ENCODE measurements around the gene HSPA12B.
A peak's percentile ranks its signal among the peaks of the same experiment; 100 is the strongest.

The HSPA12B gene

DNA sequence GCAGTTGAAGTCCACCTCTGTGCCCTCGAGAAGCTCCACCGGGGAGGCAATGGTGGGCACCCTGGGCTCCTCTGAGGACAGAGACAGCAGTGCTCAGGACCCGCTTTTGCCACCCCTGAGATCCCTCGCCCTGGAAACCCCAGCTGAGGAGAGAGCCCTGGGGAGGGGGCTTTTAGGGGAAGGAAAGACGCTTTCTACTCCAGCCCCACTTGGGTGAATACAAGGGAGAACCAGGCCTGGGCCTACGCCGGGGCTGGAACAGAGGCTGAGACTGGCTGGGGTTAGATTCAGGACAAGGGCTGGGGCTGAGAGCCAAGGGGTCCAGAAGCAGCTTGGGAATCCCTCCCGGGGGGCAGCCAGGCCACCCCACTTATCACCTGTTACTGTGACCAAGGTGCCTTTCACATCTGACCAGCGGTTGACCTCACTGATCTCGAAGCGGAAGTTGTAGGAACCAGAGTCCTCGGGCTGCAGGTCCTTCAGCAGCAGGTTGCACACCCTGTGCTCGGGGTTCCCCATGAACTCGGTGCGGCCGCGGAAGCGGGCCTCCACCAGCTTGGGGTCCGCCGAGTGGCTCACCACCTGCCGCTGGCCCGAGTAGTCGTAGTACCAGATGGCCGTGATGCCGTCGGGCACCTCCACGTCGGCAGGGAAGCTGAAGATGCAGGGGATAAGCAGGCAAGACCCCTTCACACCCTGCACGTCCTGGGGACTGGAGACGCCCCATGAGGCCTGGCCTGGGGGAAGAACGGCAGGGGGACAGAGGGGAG lies 26.3 kb upstream of the HSPA12B start:
- TF ChIP-seq ZC3H10 (CRISPR knock-in tag; IDR thresholded peaks at IDR 0.05), result no peak
- no peak for TF ChIP-seq SNAI2 (CRISPR knock-in tag; IDR thresholded peaks at IDR 0.05)
- no peak for TF ChIP-seq ESRRG (CRISPR knock-in tag; IDR thresholded peaks at IDR 0.05)
- TF ChIP-seq TCF4 (CRISPR knock-in tag; IDR thresholded peaks at IDR 0.05; ENCODE audit: borderline replicate concordance), result no peak
- TF ChIP-seq BACH2 (CRISPR knock-in tag; IDR thresholded peaks at IDR 0.05; ENCODE audit: borderline replicate concordance), result no peak
- TF ChIP-seq, protein P1, sequence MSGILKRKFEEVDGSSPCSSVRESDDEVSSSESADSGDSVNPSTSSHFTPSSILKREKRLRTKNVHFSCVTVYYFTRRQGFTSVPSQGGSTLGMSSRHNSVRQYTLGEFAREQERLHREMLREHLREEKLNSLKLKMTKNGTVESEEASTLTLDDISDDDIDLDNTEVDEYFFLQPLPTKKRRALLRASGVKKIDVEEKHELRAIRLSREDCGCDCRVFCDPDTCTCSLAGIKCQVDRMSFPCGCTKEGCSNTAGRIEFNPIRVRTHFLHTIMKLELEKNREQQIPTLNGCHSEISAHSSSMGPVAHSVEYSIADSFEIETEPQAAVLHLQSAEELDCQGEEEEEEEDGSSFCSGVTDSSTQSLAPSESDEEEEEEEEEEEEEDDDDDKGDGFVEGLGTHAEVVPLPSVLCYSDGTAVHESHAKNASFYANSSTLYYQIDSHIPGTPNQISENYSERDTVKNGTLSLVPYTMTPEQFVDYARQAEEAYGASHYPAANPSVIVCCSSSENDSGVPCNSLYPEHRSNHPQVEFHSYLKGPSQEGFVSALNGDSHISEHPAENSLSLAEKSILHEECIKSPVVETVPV (CRISPR knock-in tag; IDR thresholded peaks at IDR 0.05), result no peak
- no peak for TF ChIP-seq ARNTL (CRISPR knock-in tag; IDR thresholded peaks at IDR 0.05; ENCODE audit: borderline replicate concordance, low read depth)
- no peak for TF ChIP-seq ISL1 (CRISPR knock-in tag; IDR thresholded peaks at IDR 0.05)
- TF ChIP-seq ZNF8 (CRISPR knock-in tag; IDR thresholded peaks at IDR 0.05), result no peak
- no peak for TF ChIP-seq TOX (CRISPR knock-in tag; IDR thresholded peaks at IDR 0.05; ENCODE audit: borderline replicate concordance)
- no peak for TF ChIP-seq ZNF70 (CRISPR knock-in tag; IDR thresholded peaks at IDR 0.05)
- TF ChIP-seq, protein P2, sequence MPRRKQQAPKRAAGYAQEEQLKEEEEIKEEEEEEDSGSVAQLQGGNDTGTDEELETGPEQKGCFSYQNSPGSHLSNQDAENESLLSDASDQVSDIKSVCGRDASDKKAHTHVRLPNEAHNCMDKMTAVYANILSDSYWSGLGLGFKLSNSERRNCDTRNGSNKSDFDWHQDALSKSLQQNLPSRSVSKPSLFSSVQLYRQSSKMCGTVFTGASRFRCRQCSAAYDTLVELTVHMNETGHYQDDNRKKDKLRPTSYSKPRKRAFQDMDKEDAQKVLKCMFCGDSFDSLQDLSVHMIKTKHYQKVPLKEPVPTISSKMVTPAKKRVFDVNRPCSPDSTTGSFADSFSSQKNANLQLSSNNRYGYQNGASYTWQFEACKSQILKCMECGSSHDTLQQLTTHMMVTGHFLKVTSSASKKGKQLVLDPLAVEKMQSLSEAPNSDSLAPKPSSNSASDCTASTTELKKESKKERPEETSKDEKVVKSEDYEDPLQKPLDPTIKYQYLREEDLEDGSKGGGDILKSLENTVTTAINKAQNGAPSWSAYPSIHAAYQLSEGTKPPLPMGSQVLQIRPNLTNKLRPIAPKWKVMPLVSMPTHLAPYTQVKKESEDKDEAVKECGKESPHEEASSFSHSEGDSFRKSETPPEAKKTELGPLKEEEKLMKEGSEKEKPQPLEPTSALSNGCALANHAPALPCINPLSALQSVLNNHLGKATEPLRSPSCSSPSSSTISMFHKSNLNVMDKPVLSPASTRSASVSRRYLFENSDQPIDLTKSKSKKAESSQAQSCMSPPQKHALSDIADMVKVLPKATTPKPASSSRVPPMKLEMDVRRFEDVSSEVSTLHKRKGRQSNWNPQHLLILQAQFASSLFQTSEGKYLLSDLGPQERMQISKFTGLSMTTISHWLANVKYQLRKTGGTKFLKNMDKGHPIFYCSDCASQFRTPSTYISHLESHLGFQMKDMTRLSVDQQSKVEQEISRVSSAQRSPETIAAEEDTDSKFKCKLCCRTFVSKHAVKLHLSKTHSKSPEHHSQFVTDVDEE (CRISPR knock-in tag; IDR thresholded peaks at IDR 0.05), result no peak
- ATAC-seq, result no peak

DNA sequence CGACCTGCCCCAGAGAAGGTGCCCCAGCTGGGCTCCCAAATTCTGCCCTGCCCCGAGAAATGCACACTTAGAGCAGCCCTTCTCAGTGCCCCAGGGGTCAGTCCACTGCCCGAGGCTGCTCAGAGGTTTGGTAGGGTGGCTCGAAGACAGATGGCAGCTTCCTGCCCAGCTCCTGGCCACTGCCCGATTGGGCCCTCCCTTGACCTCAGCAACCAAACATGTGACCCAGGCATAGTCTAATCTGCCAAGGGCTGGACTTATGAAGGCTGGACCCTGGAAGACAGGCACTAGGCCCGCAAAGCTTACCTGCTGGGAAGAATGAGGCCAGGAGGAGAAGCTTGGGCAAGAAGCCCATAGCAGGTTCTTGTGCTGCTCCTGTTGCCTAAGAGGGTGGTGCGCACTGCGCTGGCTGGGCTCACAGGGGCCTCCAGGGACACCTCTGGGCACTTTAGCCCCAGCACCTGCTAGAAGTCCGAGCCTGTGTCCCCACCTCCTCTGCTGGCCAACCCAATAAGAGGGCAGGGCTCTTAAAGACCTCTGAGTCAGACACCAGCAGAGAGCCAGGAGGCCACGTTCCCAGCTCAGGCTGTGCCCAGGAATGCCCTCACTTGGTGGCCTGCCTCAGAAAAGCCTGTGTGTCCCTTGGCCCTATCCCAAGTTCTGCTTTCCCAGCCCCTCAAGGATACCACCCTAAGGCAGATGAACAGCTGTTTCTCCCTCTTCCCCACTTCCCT lies 25.5 kb upstream of the HSPA12B start:
- TF ChIP-seq ZNF565 (CRISPR knock-in tag; conservative IDR thresholded peaks at IDR 0.05; ENCODE audit: low read depth) (no peak), ZNF8 (CRISPR knock-in tag; IDR thresholded peaks at IDR 0.05) (no peak), TOX (CRISPR knock-in tag; IDR thresholded peaks at IDR 0.05; ENCODE audit: borderline replicate concordance) (no peak), TCF4 (CRISPR knock-in tag; IDR thresholded peaks at IDR 0.05; ENCODE audit: borderline replicate concordance) (no peak), SNAI2 (CRISPR knock-in tag; IDR thresholded peaks at IDR 0.05) (no peak)
- TF ChIP-seq, protein P3, sequence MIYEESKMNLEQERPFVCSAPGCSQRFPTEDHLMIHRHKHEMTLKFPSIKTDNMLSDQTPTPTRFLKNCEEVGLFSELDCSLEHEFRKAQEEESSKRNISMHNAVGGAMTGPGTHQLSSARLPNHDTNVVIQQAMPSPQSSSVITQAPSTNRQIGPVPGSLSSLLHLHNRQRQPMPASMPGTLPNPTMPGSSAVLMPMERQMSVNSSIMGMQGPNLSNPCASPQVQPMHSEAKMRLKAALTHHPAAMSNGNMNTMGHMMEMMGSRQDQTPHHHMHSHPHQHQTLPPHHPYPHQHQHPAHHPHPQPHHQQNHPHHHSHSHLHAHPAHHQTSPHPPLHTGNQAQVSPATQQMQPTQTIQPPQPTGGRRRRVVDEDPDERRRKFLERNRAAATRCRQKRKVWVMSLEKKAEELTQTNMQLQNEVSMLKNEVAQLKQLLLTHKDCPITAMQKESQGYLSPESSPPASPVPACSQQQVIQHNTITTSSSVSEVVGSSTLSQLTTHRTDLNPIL (CRISPR knock-in tag; IDR thresholded peaks at IDR 0.05; ENCODE audit: low read depth), result no peak
- TF ChIP-seq, protein P2 (CRISPR knock-in tag; IDR thresholded peaks at IDR 0.05), result no peak
- peak; percentile 41 for ATAC-seq

DNA sequence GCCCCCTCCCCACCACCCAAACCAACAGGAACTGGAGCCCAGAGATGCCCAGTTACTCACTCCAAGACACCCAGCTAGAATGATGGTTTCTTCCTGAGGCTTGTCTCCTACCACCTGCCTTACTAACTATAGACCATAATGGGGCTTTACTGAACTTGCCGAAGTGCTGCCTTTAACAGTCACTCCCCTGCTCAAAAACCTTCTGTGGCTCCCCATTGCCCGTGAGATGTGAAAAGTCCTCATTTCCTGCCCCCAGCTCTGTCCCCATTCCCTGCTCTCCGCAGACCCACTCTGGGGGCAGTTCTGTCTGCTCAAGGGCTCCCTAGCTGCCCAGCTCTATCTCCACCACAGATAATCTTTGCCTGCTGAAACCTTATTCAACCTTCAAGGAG lies 25.0 kb upstream of the HSPA12B start:
- no peak for ATAC-seq
- no peak for TF ChIP-seq BACH2 (CRISPR knock-in tag; IDR thresholded peaks at IDR 0.05; ENCODE audit: borderline replicate concordance)
- TF ChIP-seq ZNF565 (CRISPR knock-in tag; conservative IDR thresholded peaks at IDR 0.05; ENCODE audit: low read depth), result no peak
- TF ChIP-seq, protein P1 (CRISPR knock-in tag; IDR thresholded peaks at IDR 0.05), result no peak
- TF ChIP-seq ZC3H10 (CRISPR knock-in tag; IDR thresholded peaks at IDR 0.05), result no peak
- TF ChIP-seq, protein P3 (CRISPR knock-in tag; IDR thresholded peaks at IDR 0.05; ENCODE audit: low read depth), result no peak
- TF ChIP-seq, protein P4, sequence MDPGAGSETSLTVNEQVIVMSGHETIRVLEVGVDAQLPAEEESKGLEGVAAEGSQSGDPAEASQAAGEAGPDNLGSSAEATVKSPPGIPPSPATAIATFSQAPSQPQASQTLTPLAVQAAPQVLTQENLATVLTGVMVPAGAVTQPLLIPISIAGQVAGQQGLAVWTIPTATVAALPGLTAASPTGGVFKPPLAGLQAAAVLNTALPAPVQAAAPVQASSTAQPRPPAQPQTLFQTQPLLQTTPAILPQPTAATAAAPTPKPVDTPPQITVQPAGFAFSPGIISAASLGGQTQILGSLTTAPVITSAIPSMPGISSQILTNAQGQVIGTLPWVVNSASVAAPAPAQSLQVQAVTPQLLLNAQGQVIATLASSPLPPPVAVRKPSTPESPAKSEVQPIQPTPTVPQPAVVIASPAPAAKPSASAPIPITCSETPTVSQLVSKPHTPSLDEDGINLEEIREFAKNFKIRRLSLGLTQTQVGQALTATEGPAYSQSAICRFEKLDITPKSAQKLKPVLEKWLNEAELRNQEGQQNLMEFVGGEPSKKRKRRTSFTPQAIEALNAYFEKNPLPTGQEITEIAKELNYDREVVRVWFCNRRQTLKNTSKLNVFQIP (CRISPR knock-in tag; IDR thresholded peaks at IDR 0.05; ENCODE audit: borderline replicate concordance, low read depth), result no peak
- no peak for TF ChIP-seq SNAI2 (CRISPR knock-in tag; IDR thresholded peaks at IDR 0.05)
- TF ChIP-seq ZNF70 (CRISPR knock-in tag; IDR thresholded peaks at IDR 0.05), result no peak
- TF ChIP-seq TCF4 (CRISPR knock-in tag; IDR thresholded peaks at IDR 0.05; ENCODE audit: borderline replicate concordance), result no peak
- TF ChIP-seq ARNTL (CRISPR knock-in tag; IDR thresholded peaks at IDR 0.05; ENCODE audit: borderline replicate concordance, low read depth), result no peak
- no peak for TF ChIP-seq CSDC2 (CRISPR knock-in tag; IDR thresholded peaks at IDR 0.05)
- TF ChIP-seq RARB (CRISPR knock-in tag; IDR thresholded peaks at IDR 0.05), result no peak
- TF ChIP-seq ZFP3 (CRISPR knock-in tag; IDR thresholded peaks at IDR 0.05), result no peak
- no peak for TF ChIP-seq OSR1 (CRISPR knock-in tag; IDR thresholded peaks at IDR 0.05)
- TF ChIP-seq ZNF8 (CRISPR knock-in tag; IDR thresholded peaks at IDR 0.05), result no peak

Measured in SK-N-SH treated with all-trans-retinoic acid at 6 μM for 48 hours (cell line).